Measurements from ENCODE around the gene FRMD4B.

FRMD4B gene

DNA sequence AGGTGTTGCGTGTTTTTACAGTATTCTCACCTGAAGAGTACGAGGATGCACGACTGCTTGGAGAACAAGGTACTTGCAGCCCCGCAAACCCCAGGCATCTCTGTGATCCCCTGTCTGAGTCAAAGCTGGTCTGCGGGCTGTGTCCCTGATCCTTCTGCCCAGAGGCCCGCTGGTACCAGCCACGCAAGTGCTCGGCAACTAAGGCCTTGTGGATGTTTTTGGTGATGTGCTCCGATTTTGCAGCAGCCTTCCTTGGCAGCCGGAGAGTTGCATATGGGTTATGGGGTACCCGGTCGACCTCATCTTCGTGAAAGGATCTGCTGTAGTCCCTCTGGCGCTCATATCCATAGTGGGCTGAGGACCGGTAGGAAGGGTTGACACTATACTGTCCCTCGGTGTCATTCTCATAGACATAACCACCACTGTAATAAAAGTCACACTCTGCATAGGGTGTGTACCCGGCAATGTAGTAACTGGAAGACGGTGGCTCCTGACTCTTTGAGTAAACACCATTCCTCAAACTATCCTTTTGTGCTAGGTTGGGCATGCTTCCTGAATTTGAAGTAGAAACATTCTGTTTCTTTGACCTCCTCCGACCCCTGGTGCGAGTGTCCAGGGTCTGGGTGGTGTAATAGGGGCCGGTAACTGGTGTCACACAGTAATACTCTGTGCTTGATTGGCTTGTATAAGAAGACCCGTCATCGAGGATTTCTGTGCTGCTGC lies 204.9 kb downstream of the FRMD4B start:
- Histone ChIP-seq H3K4me3 (replicated peaks; ENCODE audit: low read depth, low read length) (no peak overlapping the region), H3K36me3 (ENCODE audit: control insufficient read depth, insufficient read depth, low read length) (no peaks in the 10 kb centered on the region), H3K27me3 (replicated peaks; ENCODE audit: control insufficient read depth, insufficient read depth, low read length) (no peaks in the 10 kb centered on the region)
- TF ChIP-seq, protein P1, sequence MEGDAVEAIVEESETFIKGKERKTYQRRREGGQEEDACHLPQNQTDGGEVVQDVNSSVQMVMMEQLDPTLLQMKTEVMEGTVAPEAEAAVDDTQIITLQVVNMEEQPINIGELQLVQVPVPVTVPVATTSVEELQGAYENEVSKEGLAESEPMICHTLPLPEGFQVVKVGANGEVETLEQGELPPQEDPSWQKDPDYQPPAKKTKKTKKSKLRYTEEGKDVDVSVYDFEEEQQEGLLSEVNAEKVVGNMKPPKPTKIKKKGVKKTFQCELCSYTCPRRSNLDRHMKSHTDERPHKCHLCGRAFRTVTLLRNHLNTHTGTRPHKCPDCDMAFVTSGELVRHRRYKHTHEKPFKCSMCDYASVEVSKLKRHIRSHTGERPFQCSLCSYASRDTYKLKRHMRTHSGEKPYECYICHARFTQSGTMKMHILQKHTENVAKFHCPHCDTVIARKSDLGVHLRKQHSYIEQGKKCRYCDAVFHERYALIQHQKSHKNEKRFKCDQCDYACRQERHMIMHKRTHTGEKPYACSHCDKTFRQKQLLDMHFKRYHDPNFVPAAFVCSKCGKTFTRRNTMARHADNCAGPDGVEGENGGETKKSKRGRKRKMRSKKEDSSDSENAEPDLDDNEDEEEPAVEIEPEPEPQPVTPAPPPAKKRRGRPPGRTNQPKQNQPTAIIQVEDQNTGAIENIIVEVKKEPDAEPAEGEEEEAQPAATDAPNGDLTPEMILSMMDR (IDR thresholded peaks at IDR 0.05; ENCODE audit: insufficient read depth, low read length, poor library complexity, severe bottlenecking): no peak
- no peak for DNase-seq (ENCODE audit: extremely low read depth, insufficient read length)

DNA sequence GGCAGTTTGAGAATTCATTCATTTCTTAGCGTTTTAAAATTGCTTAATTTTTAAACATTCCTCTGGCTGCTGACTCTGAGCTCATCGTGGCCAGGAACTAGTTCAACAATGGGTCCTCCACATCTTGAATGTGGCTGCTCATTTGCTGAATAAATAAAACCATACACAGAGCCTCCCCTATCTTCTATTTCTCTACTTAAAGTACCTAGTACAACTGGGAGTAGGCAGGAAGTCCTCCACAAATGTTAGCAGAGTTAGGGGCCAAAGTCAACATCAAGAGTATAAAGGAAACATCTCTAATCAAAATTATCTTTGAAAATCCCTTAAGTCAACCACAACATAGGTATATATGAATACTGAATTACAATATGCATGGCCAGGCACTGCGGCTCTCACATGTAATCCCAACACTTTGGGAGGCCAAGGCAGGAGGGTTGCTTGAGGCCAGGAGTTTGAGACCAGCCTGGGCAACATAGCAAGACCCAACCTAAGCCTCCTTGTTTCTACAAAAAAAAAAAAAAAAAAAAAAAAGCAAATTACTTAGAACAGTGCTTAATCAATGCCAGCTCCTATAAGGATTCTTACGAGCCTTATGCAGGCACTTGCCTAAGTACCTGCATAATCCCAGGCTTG lies 206.0 kb downstream of the FRMD4B start:
- TF ChIP-seq, protein P1 (IDR thresholded peaks at IDR 0.05; ENCODE audit: insufficient read depth, low read length, poor library complexity, severe bottlenecking): no peak
- no peaks in the 10 kb centered on the region for H3K27me3 ChIP-seq (replicated peaks; ENCODE audit: control insufficient read depth, insufficient read depth, low read length)
- H3K36me3 ChIP-seq (ENCODE audit: control insufficient read depth, insufficient read depth, low read length): no peaks in the 10 kb centered on the region
- H3K4me3 ChIP-seq (replicated peaks; ENCODE audit: low read depth, low read length): no peak overlapping the region
- no peak for DNase-seq (ENCODE audit: extremely low read depth, insufficient read length)

DNA sequence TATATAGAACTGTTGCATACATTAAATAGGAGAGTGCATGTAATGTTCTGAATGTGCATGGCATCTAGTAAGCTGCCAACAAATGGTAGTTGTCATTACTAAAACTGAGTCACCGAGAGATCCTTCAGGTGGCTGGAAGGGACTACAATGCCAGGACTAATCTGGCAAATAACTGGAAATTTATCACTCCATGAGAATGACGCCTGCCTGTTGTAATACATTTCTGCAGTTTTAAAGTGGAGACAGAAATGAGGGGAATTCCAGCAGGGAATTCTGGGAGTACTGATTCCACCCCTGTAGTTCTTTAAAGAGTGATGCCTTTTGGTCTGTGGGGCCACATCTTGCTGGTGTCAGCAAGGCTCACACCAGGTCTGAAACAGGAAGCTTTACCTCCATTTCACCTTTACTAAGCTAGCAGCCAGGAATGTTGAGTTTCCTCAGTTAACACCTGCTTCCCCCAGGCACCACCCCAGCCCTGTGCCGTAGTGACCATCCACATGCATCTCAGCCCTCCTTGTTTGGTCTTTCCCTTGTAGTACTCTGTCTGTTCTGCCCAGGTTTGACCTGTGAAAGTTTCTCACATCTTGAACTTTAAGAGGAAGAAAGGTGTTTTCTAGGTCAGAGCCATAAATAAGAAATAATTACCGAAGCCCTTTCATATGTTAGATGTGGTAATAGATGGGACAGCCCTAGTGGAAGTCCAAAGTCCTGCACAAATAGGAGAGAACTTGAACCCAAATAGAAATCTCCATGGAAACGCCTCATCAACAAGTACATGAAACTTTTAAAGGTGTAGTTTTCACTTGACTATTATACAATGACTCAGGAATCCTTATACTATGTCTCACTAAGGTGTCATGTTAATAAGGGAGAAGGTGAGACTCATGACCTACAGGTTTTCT lies 206.8 kb downstream of the FRMD4B start:
- no peak overlapping the region for H3K4me3 ChIP-seq (replicated peaks; ENCODE audit: low read depth, low read length)
- no peak for DNase-seq (ENCODE audit: extremely low read depth, insufficient read length)
- TF ChIP-seq, protein P1 (IDR thresholded peaks at IDR 0.05; ENCODE audit: insufficient read depth, low read length, poor library complexity, severe bottlenecking): no peak
- H3K36me3 ChIP-seq (ENCODE audit: control insufficient read depth, insufficient read depth, low read length): no peaks in the 10 kb centered on the region
- no peaks in the 10 kb centered on the region for H3K27me3 ChIP-seq (replicated peaks; ENCODE audit: control insufficient read depth, insufficient read depth, low read length)

DNA sequence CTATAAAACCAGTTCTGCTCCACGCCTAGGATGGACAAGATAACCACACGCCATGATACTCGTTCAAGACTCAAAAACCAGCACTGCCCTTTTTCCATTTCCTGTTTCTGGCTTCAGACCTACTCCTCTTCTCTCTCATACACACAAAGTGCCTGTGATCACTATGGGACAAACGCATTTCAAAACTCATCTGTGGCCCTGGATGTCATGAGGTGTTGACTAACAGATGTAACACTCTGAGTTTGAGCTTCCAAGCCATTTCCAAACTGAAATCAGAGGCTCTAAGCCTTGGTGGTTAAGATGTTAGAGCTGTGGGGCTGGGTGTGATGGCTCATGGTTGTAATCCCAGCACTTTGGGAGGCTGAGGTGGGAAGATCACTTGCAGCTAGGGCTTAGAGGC lies 207.8 kb downstream of the FRMD4B start:
- H3K36me3 ChIP-seq (ENCODE audit: control insufficient read depth, insufficient read depth, low read length): no peaks in the 10 kb centered on the region
- DNase-seq (ENCODE audit: extremely low read depth, insufficient read length): no peak
- H3K27me3 ChIP-seq (replicated peaks; ENCODE audit: control insufficient read depth, insufficient read depth, low read length): no peaks in the 10 kb centered on the region
- TF ChIP-seq, protein P1 (IDR thresholded peaks at IDR 0.05; ENCODE audit: insufficient read depth, low read length, poor library complexity, severe bottlenecking): no peak
- H3K4me3 ChIP-seq (replicated peaks; ENCODE audit: low read depth, low read length): no peak overlapping the region

DNA sequence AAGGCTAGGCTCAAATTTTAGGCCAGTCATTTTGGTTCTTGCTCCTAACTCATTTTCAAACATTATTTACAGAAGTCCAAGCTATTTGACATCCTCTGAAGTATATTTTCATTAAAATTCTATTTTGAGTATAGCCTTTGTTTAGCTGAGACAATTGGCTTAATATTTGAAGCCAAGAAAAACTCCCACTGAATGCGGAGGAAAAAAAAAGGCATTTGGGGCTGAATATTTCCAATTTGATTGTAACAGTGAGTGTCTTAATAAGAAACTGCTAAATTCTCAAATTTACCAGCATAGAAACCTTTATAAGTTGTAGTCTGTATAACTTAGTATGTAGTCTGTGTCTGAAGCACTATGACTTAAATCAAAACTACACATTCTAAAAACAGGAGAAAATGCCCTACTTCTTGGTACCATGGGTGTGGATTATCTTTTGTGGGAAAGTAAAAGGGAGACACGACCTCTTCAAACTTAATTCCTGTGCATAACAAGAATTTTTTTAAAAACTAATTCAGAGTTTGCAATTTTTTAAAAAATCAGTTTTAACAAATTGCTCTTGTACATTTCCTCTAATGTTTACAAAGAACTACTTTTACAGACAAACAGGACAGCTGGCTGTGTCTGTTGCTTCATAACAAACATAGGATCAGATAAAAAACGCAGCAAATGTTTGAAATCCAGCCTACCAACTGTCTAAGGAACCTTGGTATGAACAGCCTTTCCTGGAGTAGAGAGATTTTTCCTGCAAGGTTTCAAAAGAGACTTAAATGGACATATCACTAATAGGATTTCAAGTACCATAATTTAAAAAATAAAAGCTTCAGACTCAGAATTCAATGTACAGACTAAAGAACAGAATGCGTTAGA lies 210.8 kb downstream of the FRMD4B start:
- no peak overlapping the region for H3K4me3 ChIP-seq (replicated peaks; ENCODE audit: low read depth, low read length)
- TF ChIP-seq, protein P1 (IDR thresholded peaks at IDR 0.05; ENCODE audit: insufficient read depth, low read length, poor library complexity, severe bottlenecking): no peak
- no peaks in the 10 kb centered on the region for H3K27me3 ChIP-seq (replicated peaks; ENCODE audit: control insufficient read depth, insufficient read depth, low read length)
- no peak for DNase-seq (ENCODE audit: extremely low read depth, insufficient read length)
- no peaks in the 10 kb centered on the region for H3K36me3 ChIP-seq (ENCODE audit: control insufficient read depth, insufficient read depth, low read length)

Measured in GM06990 (cell line).